Measurements from ENCODE around the gene OSBPL8. TPM values are rescaled to one million over a fixed set of nuclear protein-coding genes. Genes with fewer than 3 reads are reported as not detected.

The OSBPL8 gene
- total RNA-seq, 2 experiments from 2014 or later, result 154 to 160 TPM

- Histone ChIP-seq H3K27ac (ENCODE audit: low read depth in 1 of 2, low read length in 2 of 2) (no peak overlapping the region), H3K4me1 (ENCODE audit: insufficient read depth, low read length) (no peaks in the 10 kb centered on the region), H3K9me3 (ENCODE audit: control insufficient read depth in 1 of 2, insufficient read depth in 1 of 2, low read length in 2 of 2) (no peaks in the 10 kb centered on the region), H3K27me3 (ENCODE audit: control insufficient read depth in 1 of 2, insufficient read depth in 2 of 2, low read length in 2 of 2) (no peaks in the 10 kb centered on the region), H3K36me3 (ENCODE audit: insufficient read depth, low read length) (no peaks in the 10 kb centered on the region), H3K4me3 (ENCODE audit: low read length) (no peak overlapping the region)
- DNase-seq (peak in 4 of 14 experiments; percentile 16 to 36 (median 23)), ATAC-seq (ENCODE audit: poor library complexity) (peak; percentile 67)
- ChIA-PET POLR2A (interaction anchor here (1.2 to 2.5 kb wide), 4 partner anchors 8 to 48 kb away, joined by 3 to 5 read pairs (median 3); no protein-coding TSS in a partner anchor), CTCF (interaction anchor here (1.9 to 2.4 kb wide), 2 partner anchors 15 to 117 kb away, joined by 4 to 8 read pairs; no protein-coding TSS in a partner anchor)
- intact Hi-C loops (cut with DNase I, micrococcal nuclease), result no loop called here
- Mint-ChIP-seq H3K27ac (no peak overlapping the region), H3K4me3 (no peak overlapping the region), H3K27me3 (no peaks in the 10 kb centered on the region), H3K9me3 (no peaks in the 10 kb centered on the region), H3K36me3 (ENCODE audit: low read depth) (peaks cover 13% of the 10 kb centered on the region), H3K4me1 (ENCODE audit: low read depth) (peaks cover 7% of the 10 kb centered on the region)
- TF ChIP-seq CTCF (IDR thresholded peaks at IDR 0.05), result no peak
Measured at GRCh38 chr12:76470028-76470939, 89.3 kb downstream of the OSBPL8 start.

GRCh38 chr12:76464631-76465166 is 94.9 kb downstream of the OSBPL8 start:
- peaks cover 46% of the 10 kb centered on the region for H3K4me1 Mint-ChIP-seq (ENCODE audit: low read depth)
- CTCF ChIA-PET, result interaction anchor here (1.2 kb wide), 2 partner anchors 20 to 122 kb away, joined by 3 read pairs; no protein-coding TSS in a partner anchor

More at GRCh38 chr12:76464631-76465166, 94.9 kb downstream of the OSBPL8 start:
- intact Hi-C loops (cut with DNase I, micrococcal nuclease), result no loop called here
- no peaks in the 10 kb centered on the region for H3K9me3 Mint-ChIP-seq
- DNase-seq (no peak), ATAC-seq (ENCODE audit: poor library complexity) (no peak)
- POLR2A ChIA-PET, result interaction anchor here (2.1 kb wide), 1 partner anchor 94 kb away, joined by 5 read pairs; the partner anchor contains the start of gene OSBPL8
- H3K27me3 Mint-ChIP-seq, result no peaks in the 10 kb centered on the region
- Histone ChIP-seq H3K4me1 (ENCODE audit: insufficient read depth, low read length) (peaks cover 5% of the 10 kb centered on the region), H3K27ac (ENCODE audit: low read depth in 1 of 2, low read length in 2 of 2) (no peak overlapping the region), H3K27me3 (ENCODE audit: control insufficient read depth in 1 of 2, insufficient read depth in 2 of 2, low read length in 2 of 2) (no peaks in the 10 kb centered on the region), H3K9me3 (ENCODE audit: control insufficient read depth in 1 of 2, insufficient read depth in 1 of 2, low read length in 2 of 2) (no peaks in the 10 kb centered on the region), H3K4me3 (ENCODE audit: low read length) (no peak overlapping the region), H3K36me3 (ENCODE audit: insufficient read depth, low read length) (no peaks in the 10 kb centered on the region)
- no peak for TF ChIP-seq CTCF (IDR thresholded peaks at IDR 0.05)
- H3K36me3 Mint-ChIP-seq (ENCODE audit: low read depth), result peaks cover 13% of the 10 kb centered on the region
- peak overlapping the region; percentile 15 for H3K27ac Mint-ChIP-seq
- no peak overlapping the region for H3K4me3 Mint-ChIP-seq

Data from CD4-positive, alpha-beta T cell (primary cell).